ENCODE measurements around the gene SLC31A2. TPM values are rescaled to one million over a fixed set of nuclear protein-coding genes. Genes with fewer than 3 reads are reported as not detected.
"Not testable (repeated sequence)": the region's sequence is repeated elsewhere in the genome, so short reads cannot be mapped to it uniquely, and the experiment has no call there.

The SLC31A2 gene
- total RNA-seq, 2 donors from 2014 or later = 8.8 to 34.3 TPM

GRCh38 chr9:113143432-113144227, 7.2 kb upstream of the SLC31A2 start:
- no peak for DNase-seq (ENCODE audit: low spot score)
- 76% methylated on average over 5 of the region's 5 CpGs for WGBS
- intact Hi-C loops (cut with DNase I) = no loop called here

GRCh38 chr9:113148372-113148705, 2.5 kb upstream of the SLC31A2 start:
- Histone ChIP-seq H3K27ac (no peak overlapping the region), H3K27me3 (replicated peaks; ENCODE audit: insufficient read depth) (no peaks in the 10 kb centered on the region), H3K36me3 (no peaks in the 10 kb centered on the region), H3K4me3 (no peak overlapping the region), H3K9me3 (no peaks in the 10 kb centered on the region), H3K4me1 (replicated peaks) (no peaks in the 10 kb centered on the region)
- no peak for TF ChIP-seq CTCF (IDR thresholded peaks at IDR 0.05)
- no peak for TF ChIP-seq POLR2AphosphoS5 (IDR thresholded peaks at IDR 0.05)
- TF ChIP-seq POLR2A (IDR thresholded peaks at IDR 0.05) = no peak
- WGBS = 88% methylated on average over 6 of the region's 6 CpGs
- intact Hi-C loops (cut with DNase I) = no loop called here
- DNase-seq (ENCODE audit: low spot score) = no peak

More at GRCh38 chr9:113143432-113144227, 7.2 kb upstream of the SLC31A2 start:
- H3K27me3 ChIP-seq (replicated peaks; ENCODE audit: insufficient read depth) = no peaks in the 10 kb centered on the region
- H3K4me3 ChIP-seq = no peak overlapping the region
- no peaks in the 10 kb centered on the region for H3K4me1 ChIP-seq (replicated peaks)
- H3K27ac ChIP-seq = no peak overlapping the region
- TF ChIP-seq CTCF (IDR thresholded peaks at IDR 0.05) (no peak), POLR2A (IDR thresholded peaks at IDR 0.05) (no peak), POLR2AphosphoS5 (IDR thresholded peaks at IDR 0.05) (no peak)
- no peaks in the 10 kb centered on the region for H3K36me3 ChIP-seq
- no peaks in the 10 kb centered on the region for H3K9me3 ChIP-seq

- Histone ChIP-seq H3K27me3 (replicated peaks; ENCODE audit: insufficient read depth) (no peaks in the 10 kb centered on the region), H3K4me3 (no peak overlapping the region), H3K9me3 (no peaks in the 10 kb centered on the region), H3K4me1 (replicated peaks) (no peaks in the 10 kb centered on the region), H3K36me3 (no peaks in the 10 kb centered on the region), H3K27ac (no peak overlapping the region)
- 85% methylated on average over 8 of the region's 8 CpGs for WGBS
- no peak for TF ChIP-seq POLR2A (IDR thresholded peaks at IDR 0.05)
- intact Hi-C loops (cut with DNase I) = no loop called here
- no peak for DNase-seq (ENCODE audit: low spot score)
These were observed 1.9 kb upstream of the SLC31A2 start for GRCh38 chr9:113148781-113149510.

GRCh38 chr9:113149561-113149960, 1.2 kb upstream of the SLC31A2 start:
- 96% methylated on average over 10 of the region's 10 CpGs for WGBS
- H3K4me3 ChIP-seq; H3K27me3 ChIP-seq (replicated peaks; ENCODE audit: insufficient read depth); H3K27ac ChIP-seq; H3K36me3 ChIP-seq; DNase-seq (ENCODE audit: low spot score); H3K4me1 ChIP-seq (replicated peaks); H3K9me3 ChIP-seq; intact Hi-C loops (cut with DNase I): not testable (repeated sequence)

- Histone ChIP-seq H3K4me1 (replicated peaks) (no peaks in the 10 kb centered on the region), H3K4me3 (peak overlapping the region; percentile 68 to 97), H3K27me3 (replicated peaks; ENCODE audit: insufficient read depth) (no peaks in the 10 kb centered on the region), H3K27ac (peak overlapping the region; percentile 64 to 72), H3K9me3 (no peaks in the 10 kb centered on the region), H3K36me3 (no peaks in the 10 kb centered on the region)
- intact Hi-C loops (cut with DNase I) = no loop called here
- no peak for DNase-seq (ENCODE audit: low spot score)
- no peak for TF ChIP-seq POLR2A (IDR thresholded peaks at IDR 0.05)
- no peak for TF ChIP-seq CTCF (IDR thresholded peaks at IDR 0.05)
- 65% methylated on average over 11 of the region's 11 CpGs for WGBS
These were observed 1.2 kb downstream of the SLC31A2 start for GRCh38 chr9:113151696-113152630.

Data from prostate gland (tissue), 2 donors.